Melanocyte of skin (primary cell): ENCODE results near the gene USP40. TPM values are rescaled to one million over a fixed set of nuclear protein-coding genes. Genes with fewer than 3 reads are reported as not detected.

Experiments used
- total RNA-seq, 2 donors: library from RNA; depleted of rRNA; stranded (reverse); fragments of >200 nt; gene quantifications; 2 replicates each; pipeline ENCODE4 v1.2.3, GENCODE V29; 2012

Gene USP40
- 10 to 100 TPM; 23.7 to 28.6 TPM for total RNA-seq

DNA sequence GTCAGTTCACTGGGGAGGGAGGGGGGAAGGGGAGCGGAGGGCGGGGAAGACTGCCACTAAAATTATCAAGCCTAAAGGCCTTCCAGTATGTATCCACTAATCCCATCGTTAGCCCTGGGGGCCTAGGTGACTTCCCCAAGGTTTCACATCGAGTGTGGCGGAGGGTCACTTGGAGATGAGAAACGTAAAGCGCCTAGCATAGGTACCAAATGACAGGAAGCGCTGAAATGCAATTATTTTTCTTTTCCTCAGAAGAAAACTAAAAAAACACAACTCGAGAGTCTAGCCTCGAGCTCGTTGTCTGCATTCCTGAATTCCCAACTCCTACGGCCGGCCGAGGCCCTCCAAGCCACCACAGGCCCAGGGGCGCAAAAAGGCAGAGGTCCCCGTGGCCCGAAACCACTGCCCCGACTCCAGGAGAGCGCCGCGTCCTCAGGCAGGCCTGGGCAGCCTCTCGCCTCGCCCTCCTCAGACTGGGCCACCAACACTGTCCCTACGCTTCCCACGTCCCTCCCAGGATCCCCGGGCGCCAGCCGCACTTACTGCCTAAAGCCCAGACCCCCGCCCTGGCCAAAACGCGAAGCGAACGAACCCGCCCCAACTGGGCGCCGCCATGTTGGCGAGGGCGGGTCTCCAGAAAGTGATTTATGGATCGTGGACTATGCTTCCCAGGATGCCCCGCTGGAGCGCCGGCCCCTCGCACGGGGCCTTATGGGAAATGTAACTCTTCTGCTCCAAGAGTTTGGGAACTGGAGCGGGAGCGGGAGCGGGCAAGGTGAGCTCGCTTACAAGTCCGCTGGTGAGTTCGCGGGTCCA lies at the start of gene USP40:
Gene USP40 (minus strand): TSS at position 642 of the 816 bp plus-strand sequence. CDS start 1,228 bp downstream, outside the sequence.

Other genes starting within 250 kb of the USP40 start
- 10 to 100 TPM in 1 of 2 donors, 1 to 10 TPM in 1; 5.5 to 12.0 TPM for gene DGKD, start 212.3 kb downstream of the USP40 start, total RNA-seq
- not detected for gene UGT1A8, start 50.9 kb upstream of the USP40 start, total RNA-seq
- not detected for gene UGT1A10, start 69.7 kb upstream of the USP40 start, total RNA-seq
- not detected for gene UGT1A9, start 105.1 kb upstream of the USP40 start, total RNA-seq
- not detected for gene UGT1A7, start 115.1 kb upstream of the USP40 start, total RNA-seq
- not detected for gene UGT1A6, start 126.1 kb upstream of the USP40 start, total RNA-seq
- gene UGT1A5, start 146.1 kb upstream of the USP40 start, total RNA-seq = not detected
- not detected for gene UGT1A4, start 152.0 kb upstream of the USP40 start, total RNA-seq
- gene UGT1A3, start 162.3 kb upstream of the USP40 start, total RNA-seq = not detected
- gene UGT1A1, start 193.5 kb upstream of the USP40 start, total RNA-seq = not detected
- not detected for gene MROH2A, start 211.5 kb upstream of the USP40 start, total RNA-seq